ENCODE results near the gene LACTBL1. TPM values are rescaled to one million over a fixed set of nuclear protein-coding genes. Genes with fewer than 3 reads are reported as not detected.

Gene LACTBL1
- total and polyA plus RNA-seq, 2 experiments from 2014 or later = not detected

DNA sequence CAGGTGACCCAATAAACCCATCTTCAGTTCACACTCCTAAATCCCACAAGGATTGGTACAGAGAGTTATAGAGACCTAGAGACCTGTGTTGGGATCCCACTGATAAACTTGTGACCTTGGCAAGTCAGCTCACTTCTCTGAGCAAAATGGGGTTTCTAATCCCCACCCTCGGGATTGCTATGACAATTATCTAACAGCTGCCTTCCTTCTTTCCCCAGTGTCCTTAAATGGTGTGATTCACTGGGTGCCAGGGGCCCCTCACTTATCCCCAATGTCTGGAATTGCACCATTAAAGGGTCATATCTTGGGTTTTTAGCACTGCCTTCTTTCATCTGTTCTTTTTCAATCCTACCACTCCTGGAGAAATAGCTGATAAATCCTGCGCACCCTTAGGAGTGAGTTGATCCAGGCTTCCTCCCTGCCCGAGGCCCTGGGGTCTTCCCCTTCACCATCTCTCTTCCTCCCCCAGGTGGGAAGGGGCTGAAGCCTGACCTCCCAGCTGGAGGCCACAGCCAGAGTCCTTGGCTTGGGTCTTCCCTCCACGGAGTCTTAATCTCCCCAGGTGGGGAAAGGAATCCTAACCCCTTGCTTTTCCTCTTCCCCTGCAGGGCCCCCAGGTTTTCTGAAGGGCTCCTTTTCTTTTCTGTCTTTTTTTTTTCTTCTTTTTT lies 39.7 kb downstream of the LACTBL1 start (continued):
- TF ChIP-seq REST (IDR thresholded peaks at IDR 0.05; ENCODE audit: unreplicated experiment) (no peak), POLR2AphosphoS5 (IDR thresholded peaks at IDR 0.05; ENCODE audit: low read depth) (no peak), ZNF114 (CRISPR knock-in tag; IDR thresholded peaks at IDR 0.05) (no peak), CREB1 (CRISPR knock-in tag; IDR thresholded peaks at IDR 0.05; ENCODE audit: low read depth) (no peak), JUNB (IDR thresholded peaks at IDR 0.05; ENCODE audit: unreplicated experiment) (no peak), EZH2phosphoT487 (IDR thresholded peaks at IDR 0.05; ENCODE audit: unreplicated experiment) (no peak)
- TF ChIP-seq, protein P1, sequence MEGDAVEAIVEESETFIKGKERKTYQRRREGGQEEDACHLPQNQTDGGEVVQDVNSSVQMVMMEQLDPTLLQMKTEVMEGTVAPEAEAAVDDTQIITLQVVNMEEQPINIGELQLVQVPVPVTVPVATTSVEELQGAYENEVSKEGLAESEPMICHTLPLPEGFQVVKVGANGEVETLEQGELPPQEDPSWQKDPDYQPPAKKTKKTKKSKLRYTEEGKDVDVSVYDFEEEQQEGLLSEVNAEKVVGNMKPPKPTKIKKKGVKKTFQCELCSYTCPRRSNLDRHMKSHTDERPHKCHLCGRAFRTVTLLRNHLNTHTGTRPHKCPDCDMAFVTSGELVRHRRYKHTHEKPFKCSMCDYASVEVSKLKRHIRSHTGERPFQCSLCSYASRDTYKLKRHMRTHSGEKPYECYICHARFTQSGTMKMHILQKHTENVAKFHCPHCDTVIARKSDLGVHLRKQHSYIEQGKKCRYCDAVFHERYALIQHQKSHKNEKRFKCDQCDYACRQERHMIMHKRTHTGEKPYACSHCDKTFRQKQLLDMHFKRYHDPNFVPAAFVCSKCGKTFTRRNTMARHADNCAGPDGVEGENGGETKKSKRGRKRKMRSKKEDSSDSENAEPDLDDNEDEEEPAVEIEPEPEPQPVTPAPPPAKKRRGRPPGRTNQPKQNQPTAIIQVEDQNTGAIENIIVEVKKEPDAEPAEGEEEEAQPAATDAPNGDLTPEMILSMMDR (conservative IDR thresholded peaks at IDR 0.05; ENCODE audit: low read depth in 2 of 2) = no peak
- TF ChIP-seq, protein P2, sequence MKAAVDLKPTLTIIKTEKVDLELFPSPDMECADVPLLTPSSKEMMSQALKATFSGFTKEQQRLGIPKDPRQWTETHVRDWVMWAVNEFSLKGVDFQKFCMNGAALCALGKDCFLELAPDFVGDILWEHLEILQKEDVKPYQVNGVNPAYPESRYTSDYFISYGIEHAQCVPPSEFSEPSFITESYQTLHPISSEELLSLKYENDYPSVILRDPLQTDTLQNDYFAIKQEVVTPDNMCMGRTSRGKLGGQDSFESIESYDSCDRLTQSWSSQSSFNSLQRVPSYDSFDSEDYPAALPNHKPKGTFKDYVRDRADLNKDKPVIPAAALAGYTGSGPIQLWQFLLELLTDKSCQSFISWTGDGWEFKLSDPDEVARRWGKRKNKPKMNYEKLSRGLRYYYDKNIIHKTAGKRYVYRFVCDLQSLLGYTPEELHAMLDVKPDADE (IDR thresholded peaks at IDR 0.05) = no peak

DNA sequence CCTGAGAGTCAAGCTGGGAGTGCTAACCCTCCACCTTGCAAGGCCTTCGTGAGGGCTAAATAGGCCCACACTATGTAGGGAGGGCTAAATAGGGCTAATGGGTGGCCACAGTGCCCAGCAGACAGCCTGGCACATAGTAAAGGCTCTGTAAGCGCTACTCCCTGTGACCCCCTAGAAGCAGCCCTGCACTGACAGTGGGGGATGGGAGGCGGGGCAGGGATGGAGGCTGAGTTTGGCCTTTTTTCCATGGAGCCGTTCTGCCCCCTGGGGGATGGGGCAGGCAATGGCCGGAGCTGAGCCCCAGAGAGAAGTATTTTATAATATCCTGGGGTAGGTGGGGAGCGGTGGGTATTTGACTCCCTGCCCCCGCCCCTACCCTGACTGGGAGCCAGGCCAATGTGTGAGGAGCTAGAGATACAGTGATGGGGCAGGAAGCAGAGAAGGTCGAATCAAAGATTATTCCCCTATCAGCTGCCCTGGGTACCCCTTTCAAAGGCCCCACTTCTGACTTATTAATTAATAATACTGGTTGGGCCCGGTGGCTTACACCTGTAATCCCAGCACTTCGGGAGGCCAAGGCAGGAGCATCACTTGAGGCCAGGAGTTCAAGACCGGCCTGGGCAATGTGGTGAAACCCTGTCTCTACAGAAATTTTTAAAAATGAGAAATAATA lies 42.3 kb downstream of the LACTBL1 start:
- peaks cover 7% of the 10 kb centered on the region for H3K27me3 Mint-ChIP-seq (ENCODE audit: insufficient read depth, low read depth, poor library complexity)
- peaks cover 4% of the 10 kb centered on the region; the same call in 2 of the 3 replicates for H3K9me3 Mint-ChIP-seq
- Histone ChIP-seq H3K27me3 (ENCODE audit: insufficient read depth) (no peaks in the 10 kb centered on the region), H3K79me2 (replicated peaks; ENCODE audit: insufficient read depth) (no peaks in the 10 kb centered on the region), H3F3A (replicated peaks; ENCODE audit: low read depth) (no peaks in the 10 kb centered on the region), H3K27ac (ENCODE audit: low read depth) (no peak overlapping the region), H3K36me3 (ENCODE audit: insufficient read depth) (no peaks in the 10 kb centered on the region), H3K4me1 (ENCODE audit: insufficient read depth) (no peaks in the 10 kb centered on the region), H4K20me1 (replicated peaks; ENCODE audit: insufficient read depth) (0 out of 2 replicates have a peak, but pooled peaks cover 2% of the 10 kb centered on the region), H3K4me2 (no peak overlapping the region), H3K4me3 (no peak overlapping the region), H2AFZ (no peak overlapping the region), H3K9me2 (ENCODE audit: insufficient read depth) (no peaks in the 10 kb centered on the region)
- DNase-seq (ENCODE audit: low spot score) (peak; percentile 92), ATAC-seq (peak; percentile 98)
- no peak overlapping the region for H3K4me3 Mint-ChIP-seq
- peaks cover 2% of the 10 kb centered on the region; the same call in 1 of the 3 replicates for H3K4me1 Mint-ChIP-seq
- no peaks in the 10 kb centered on the region for H3K36me3 Mint-ChIP-seq (ENCODE audit: low read depth)
- TF ChIP-seq EZH2phosphoT487 (IDR thresholded peaks at IDR 0.05; ENCODE audit: unreplicated experiment) = no peak
- TF ChIP-seq, protein P1 (conservative IDR thresholded peaks at IDR 0.05; ENCODE audit: low read depth in 2 of 2) = peak; percentile 87 to 91
- H3K27ac Mint-ChIP-seq = no peak overlapping the region
